AG04450 (cell line): ENCODE results near the gene ARHGAP26. TPM values are rescaled to one million over a fixed set of nuclear protein-coding genes. Genes with fewer than 3 reads are reported as not detected.
A peak's percentile ranks its signal among the peaks of the same experiment; 100 is the strongest.

Experiments
- CTCF ChIA-PET: fragments of 300-600, 350-600 bp; formaldehyde crosslinking; extraction: SDS; loops from one replicate; lab custom pipeline; 2022; ENCODE audit warnings: antibody characterized with exemption, inconsistent platforms; lab: Charles Lee
- POLR2A ChIA-PET: fragments of 350-600 bp; formaldehyde crosslinking; extraction: SDS; loops from one replicate; lab custom pipeline; 2021; ENCODE audit warnings: antibody characterized with exemption, inconsistent platforms; lab: Yijun Ruan, JAX
- DNase-seq: peaks from one replicate; pipeline ENCODE4 v3.0.0-alpha.2; 2011; ENCODE audit warnings: low read depth, low spot score
- H3K27ac ChIP-seq: one replicate; pipeline ENCODE4 v1.5.1; 2012; ENCODE audit warnings: low read depth, low read length, control low read depth
- H3K27me3 ChIP-seq: one replicate; pipeline ENCODE4 v1.6.0; 2012; ENCODE audit warnings: low read length; ENCODE audit not compliant: control insufficient read depth, insufficient read depth
- H3K4me3 ChIP-seq: 2 replicates; pipeline ENCODE4 v1.5.1; 2011; ENCODE audit warnings: mild to moderate bottlenecking, low read depth, low read length, control low read depth
- H3K9me3 ChIP-seq: 2 replicates; pipeline ENCODE4 v1.5.1; 2012; ENCODE audit warnings: low read length; ENCODE audit not compliant: control insufficient read depth, insufficient read depth
- CTCF ChIP-seq: IDR thresholded peaks from 2 replicates; pipeline ENCODE4 v1.5.1; 2011; ENCODE audit warnings: low read depth, low read length, control low read depth, inconsistent platforms
- polyA plus RNA-seq: library from polyadenylated mRNA; depleted of rRNA; stranded (reverse); fragments of >200 nt; gene quantifications from 2 replicates; pipeline ENCODE4 v1.2.3, GENCODE V29; 2011

The ARHGAP26 gene
- polyA plus RNA-seq, 1 experiment = 0.56 TPM

GRCh38 chr5:142878638-142879037, 108.5 kb downstream of the ARHGAP26 start:
- DNase-seq = no peak
- ChIA-PET CTCF (interaction anchor here (2.5 to 16.1 kb wide), 4 partner anchors 10 to 223 kb away, joined by 13 to 1004 read pairs (median 18); partner anchors contain the start of gene ARHGAP26), POLR2A (no interaction called here)
- Histone ChIP-seq H3K4me3 (no peak overlapping the region), H3K27ac (no peak overlapping the region), H3K27me3 (peaks cover 12% of the 10 kb centered on the region), H3K9me3 (no peaks in the 10 kb centered on the region)
- TF ChIP-seq CTCF = no peak

GRCh38 chr5:142881076-142881783, 111.1 kb downstream of the ARHGAP26 start:
- no peak overlapping the region for H3K4me3 ChIP-seq
- H3K27ac ChIP-seq = no peak overlapping the region
- TF ChIP-seq CTCF = no peak
- POLR2A ChIA-PET = interaction anchor here (1.6 kb wide), 1 partner anchor 112 kb away, joined by 3 read pairs; no protein-coding TSS in a partner anchor
- peak; percentile 65 for DNase-seq
- peaks cover 4% of the 10 kb centered on the region for H3K27me3 ChIP-seq
- no peaks in the 10 kb centered on the region for H3K9me3 ChIP-seq
- CTCF ChIA-PET = interaction anchor here (0.6 to 16.1 kb wide), 36 partner anchors 10 to 816 kb away, joined by 3 to 1004 read pairs (median 4); partner anchors contain the start of gene ARHGAP26

GRCh38 chr5:142881784-142882126, 111.6 kb downstream of the ARHGAP26 start:
- Histone ChIP-seq H3K27ac (no peak overlapping the region), H3K4me3 (no peak overlapping the region), H3K9me3 (no peaks in the 10 kb centered on the region), H3K27me3 (peaks cover 4% of the 10 kb centered on the region)
- no peak for TF ChIP-seq CTCF
- DNase-seq = no peak
- ChIA-PET POLR2A (interaction anchor here (1.6 kb wide), 1 partner anchor 112 kb away, joined by 3 read pairs; no protein-coding TSS in a partner anchor), CTCF (interaction anchor here (1.0 to 16.1 kb wide), 18 partner anchors 10 to 374 kb away, joined by 3 to 1004 read pairs (median 6); no protein-coding TSS in a partner anchor)

- ChIA-PET POLR2A (no interaction called here), CTCF (interaction anchor here (2.2 to 16.1 kb wide), 2 partner anchors 16 to 164 kb away, joined by 6 to 1004 read pairs; no protein-coding TSS in a partner anchor)
- no peak for TF ChIP-seq CTCF
- peaks cover 4% of the 10 kb centered on the region for H3K27me3 ChIP-seq
- no peak overlapping the region for H3K4me3 ChIP-seq
- H3K27ac ChIP-seq = no peak overlapping the region
- DNase-seq = no peak
- H3K9me3 ChIP-seq = no peaks in the 10 kb centered on the region
Measured at GRCh38 chr5:142883025-142883424, 112.8 kb downstream of the ARHGAP26 start.

- ChIA-PET POLR2A (no interaction called here), CTCF (interaction anchor here (0.8 to 16.1 kb wide), 3 partner anchors 16 to 165 kb away, joined by 3 to 1004 read pairs (median 6); no protein-coding TSS in a partner anchor)
- no peak for TF ChIP-seq CTCF
- Histone ChIP-seq H3K9me3 (no peaks in the 10 kb centered on the region), H3K4me3 (no peak overlapping the region), H3K27me3 (peaks cover 4% of the 10 kb centered on the region), H3K27ac (no peak overlapping the region)
- no peak for DNase-seq
Measured at GRCh38 chr5:142883438-142883837, 113.3 kb downstream of the ARHGAP26 start.
